ENCODE data around the gene BTRC. TPM values are rescaled to one million over a fixed set of nuclear protein-coding genes. Genes with fewer than 3 reads are reported as not detected.

BTRC gene
- polyA plus RNA-seq, 3 donors, result 2.8 to 4.3 (median 3.1) TPM

GRCh38 chr10:101601541-101601940, 247.6 kb downstream of the BTRC start:
- H3K9me3 ChIP-seq (replicated peaks in 1 of 2; ENCODE audit: control insufficient read depth in 1 of 2, insufficient read depth in 1 of 2, low read length in 2 of 2), result no peaks in the 10 kb centered on the region
- no peaks in the 10 kb centered on the region for H3K79me2 ChIP-seq (ENCODE audit: insufficient read depth, low read length)
- H3K4me1 ChIP-seq (ENCODE audit: control insufficient read depth in 1 of 2, insufficient read depth in 2 of 2, low read length in 2 of 2), result no peaks in the 10 kb centered on the region
- H3K9me3 Mint-ChIP-seq, result peaks cover 0 to 1% (median 0%) of the 10 kb centered on the region in 7 donors
- WGBS (ENCODE audit: insufficient coverage), result 20% methylated on average over 1 of the region's 1 CpG
- TF ChIP-seq CTCF (IDR thresholded peaks at IDR 0.05), result no peak
- no peak overlapping the region for H2AFZ ChIP-seq (ENCODE audit: insufficient read depth, low read depth, low read length, poor library complexity, severe bottlenecking)
- no peak overlapping the region for H3K27ac ChIP-seq (ENCODE audit: low read depth in 1 of 2, low read length in 2 of 2)
- intact Hi-C loops (cut with micrococcal nuclease), result loop anchor here (5.0 kb wide), 1 partner anchor 181 kb away; the partner anchor contains the start of gene NPM3 (in 2 of the 2)
- H3K27ac Mint-ChIP-seq, result no peak overlapping the region
- H3K36me3 Mint-ChIP-seq, result peaks cover 31 to 32% of the 10 kb centered on the region in 2 donors
- H3K9ac ChIP-seq (ENCODE audit: insufficient read depth, low read length, poor library complexity, severe bottlenecking), result no peak overlapping the region
- no peak overlapping the region for H3K4me3 Mint-ChIP-seq
- no peak overlapping the region for H3K4me2 ChIP-seq (replicated peaks; ENCODE audit: extremely low read depth, low read length, poor library complexity, severe bottlenecking)
- peaks cover 17 to 32% of the 10 kb centered on the region in 2 donors for H3K36me3 ChIP-seq (replicated peaks in 1 of 2; ENCODE audit: control insufficient read depth in 1 of 2, insufficient read depth in 2 of 2, low read length in 2 of 2)
- DNase-seq, result no peak
- H3K4me1 Mint-ChIP-seq, result no peaks in the 10 kb centered on the region
- H3K27me3 Mint-ChIP-seq (ENCODE audit: low read depth in 3 of 3), result peaks cover 0 to 1% (median 0%) of the 10 kb centered on the region in 3 donors
- H3K4me3 ChIP-seq (replicated peaks in 1 of 3; ENCODE audit: low read depth in 2 of 3, low read length in 3 of 3), result no peak overlapping the region
- H3K27me3 ChIP-seq (ENCODE audit: control insufficient read depth in 2 of 2, insufficient read depth in 2 of 2, low read length in 2 of 2), result no peaks in the 10 kb centered on the region
- peaks cover 3% of the 10 kb centered on the region for H4K20me1 ChIP-seq (ENCODE audit: insufficient read depth, low read length)

- Mint-ChIP-seq H3K4me3 (no peak overlapping the region), H3K9me3 (peaks cover 0 to 1% (median 0%) of the 10 kb centered on the region in 7 donors), H3K4me1 (no peaks in the 10 kb centered on the region), H3K27me3 (ENCODE audit: low read depth in 3 of 3) (peaks cover 0 to 1% (median 0%) of the 10 kb centered on the region in 3 donors), H3K36me3 (peaks cover 37 to 45% of the 10 kb centered on the region in 2 donors), H3K27ac (peak overlapping the region in 1 of 7 donors; percentile 70)
- no peak overlapping the region for H3K9ac ChIP-seq (ENCODE audit: insufficient read depth, low read length, poor library complexity, severe bottlenecking)
- no peak overlapping the region for H3K4me2 ChIP-seq (replicated peaks; ENCODE audit: extremely low read depth, low read length, poor library complexity, severe bottlenecking)
- H3K27ac ChIP-seq (ENCODE audit: low read depth in 1 of 2, low read length in 2 of 2), result no peak overlapping the region
- no peaks in the 10 kb centered on the region for H3K4me1 ChIP-seq (ENCODE audit: control insufficient read depth in 1 of 2, insufficient read depth in 2 of 2, low read length in 2 of 2)
- H3K79me2 ChIP-seq (ENCODE audit: insufficient read depth, low read length), result no peaks in the 10 kb centered on the region
- no peaks in the 10 kb centered on the region for H3K9me3 ChIP-seq (replicated peaks in 1 of 2; ENCODE audit: control insufficient read depth in 1 of 2, insufficient read depth in 1 of 2, low read length in 2 of 2)
- no peaks in the 10 kb centered on the region for H3K27me3 ChIP-seq (ENCODE audit: control insufficient read depth in 2 of 2, insufficient read depth in 2 of 2, low read length in 2 of 2)
- TF ChIP-seq CTCF (IDR thresholded peaks at IDR 0.05), result peak; percentile 92
- peaks cover 3% of the 10 kb centered on the region for H4K20me1 ChIP-seq (ENCODE audit: insufficient read depth, low read length)
- no peak overlapping the region for H3K4me3 ChIP-seq (replicated peaks in 1 of 3; ENCODE audit: low read depth in 2 of 3, low read length in 3 of 3)
- H2AFZ ChIP-seq (ENCODE audit: insufficient read depth, low read depth, low read length, poor library complexity, severe bottlenecking), result no peak overlapping the region
- peak; percentile 43 to 58 (median 48) for DNase-seq
- 33% methylated on average over 1 of the region's 6 CpGs for WGBS (ENCODE audit: insufficient coverage)
- H3K36me3 ChIP-seq (replicated peaks in 1 of 2; ENCODE audit: control insufficient read depth in 1 of 2, insufficient read depth in 2 of 2, low read length in 2 of 2), result peaks cover 23 to 45% of the 10 kb centered on the region in 2 donors
- intact Hi-C loops (cut with micrococcal nuclease), result loop anchor here (5.0 kb wide), 1 partner anchor 179 kb away; the partner anchor contains the start of gene NPM3 (in 2 of the 2)
Measured at GRCh38 chr10:101602761-101603398, 248.9 kb downstream of the BTRC start.

Small RNA genes lying within 50 kb of the gene (small RNA-seq; reads per million reads assigned to genes)
- not detected for gene MIR3158-1 (ENCODE audit: insufficient read length, low read depth)
- 5.0 reads per million, percentile 50 among the genes with 10 or more reads in this experiment for gene RNU2-43P (ENCODE audit: insufficient read length, low read depth)
- gene RNU2-59P (ENCODE audit: insufficient read length, low read depth), result 54.1 reads per million, percentile 94 among the genes with 10 or more reads in this experiment

Other genes with a start within 250 kb of the BTRC start
- gene TLX1, start 222.9 kb upstream of the BTRC start, polyA plus RNA-seq, result not detected
- not detected for gene LBX1, start 124.7 kb upstream of the BTRC start, polyA plus RNA-seq
- 10 to 100 TPM in 2 of 3 donors, 1 to 10 TPM in 1; 9.9 to 37.0 (median 10.6) TPM for gene POLL, start 234.1 kb downstream of the BTRC start, polyA plus RNA-seq
- gene DPCD, start 234.2 kb downstream of the BTRC start, polyA plus RNA-seq, result 10 to 100 TPM in 1 of 3 donors, 1 to 10 TPM in 2; 8.6 to 17.0 (median 9.0) TPM